GM12892 (cell line): ENCODE measurements around the gene HNRNPUL1.

ENCODE experiments used
- POLR2A ChIP-seq: IDR thresholded peaks from 2 replicates; pipeline ENCODE4 v1.6.1; 2011; ENCODE audit warnings: low read depth, low read length, control low read depth
- POLR2AphosphoS5 ChIP-seq: IDR thresholded peaks from 2 replicates; pipeline ENCODE4 v1.6.1; 2011; ENCODE audit warnings: low read depth, low read length, control low read depth

DNA sequence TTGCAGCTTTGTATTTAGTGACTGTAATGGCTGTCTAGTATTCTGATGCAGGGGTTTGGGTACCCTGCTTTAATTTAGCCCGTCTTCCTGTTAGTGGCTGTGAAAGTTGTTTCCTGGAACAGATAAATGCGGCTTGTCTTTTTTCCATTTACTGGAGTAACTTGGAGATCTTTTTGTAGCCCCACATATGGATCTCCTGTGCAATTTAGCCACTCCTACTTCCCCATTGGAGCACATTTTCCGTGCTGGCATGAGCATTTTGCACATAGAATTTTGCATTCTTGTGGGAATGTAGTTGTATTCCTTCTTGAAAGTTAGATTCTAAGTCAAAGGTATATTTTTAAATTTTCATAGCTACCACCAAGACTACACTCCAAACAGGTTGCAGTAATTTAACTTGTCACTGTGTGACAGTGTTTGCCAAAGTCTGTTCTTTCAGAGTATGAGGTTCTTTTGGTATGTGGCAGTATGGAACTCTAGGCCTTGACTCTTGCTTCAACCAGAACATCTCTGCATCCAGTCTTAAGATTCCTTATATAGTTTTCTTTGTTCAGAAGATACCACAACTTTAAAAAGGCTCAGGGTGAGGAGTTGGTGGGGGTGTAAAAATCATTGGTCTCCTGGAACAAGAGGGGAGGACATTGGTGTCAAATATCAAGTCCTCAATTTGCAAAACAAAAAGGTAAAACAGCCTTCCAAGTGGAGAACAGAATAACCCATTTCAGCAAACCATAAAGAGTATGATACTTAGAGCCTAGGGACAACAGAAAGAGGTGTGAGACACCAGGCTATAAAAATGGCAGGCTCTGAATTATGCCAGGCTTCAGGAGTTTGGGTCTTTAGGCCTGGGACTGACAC, 24.7 kb downstream of the HNRNPUL1 start:
- TF ChIP-seq POLR2AphosphoS5, result no peak
- TF ChIP-seq POLR2A, result no peak
